ENCODE data around the gene WIPF2. TPM values are rescaled to one million over a fixed set of nuclear protein-coding genes. Genes with fewer than 3 reads are reported as not detected.

Gene WIPF2
- total RNA-seq, 1 experiment from 2014 or later = 30.4 TPM

DNA sequence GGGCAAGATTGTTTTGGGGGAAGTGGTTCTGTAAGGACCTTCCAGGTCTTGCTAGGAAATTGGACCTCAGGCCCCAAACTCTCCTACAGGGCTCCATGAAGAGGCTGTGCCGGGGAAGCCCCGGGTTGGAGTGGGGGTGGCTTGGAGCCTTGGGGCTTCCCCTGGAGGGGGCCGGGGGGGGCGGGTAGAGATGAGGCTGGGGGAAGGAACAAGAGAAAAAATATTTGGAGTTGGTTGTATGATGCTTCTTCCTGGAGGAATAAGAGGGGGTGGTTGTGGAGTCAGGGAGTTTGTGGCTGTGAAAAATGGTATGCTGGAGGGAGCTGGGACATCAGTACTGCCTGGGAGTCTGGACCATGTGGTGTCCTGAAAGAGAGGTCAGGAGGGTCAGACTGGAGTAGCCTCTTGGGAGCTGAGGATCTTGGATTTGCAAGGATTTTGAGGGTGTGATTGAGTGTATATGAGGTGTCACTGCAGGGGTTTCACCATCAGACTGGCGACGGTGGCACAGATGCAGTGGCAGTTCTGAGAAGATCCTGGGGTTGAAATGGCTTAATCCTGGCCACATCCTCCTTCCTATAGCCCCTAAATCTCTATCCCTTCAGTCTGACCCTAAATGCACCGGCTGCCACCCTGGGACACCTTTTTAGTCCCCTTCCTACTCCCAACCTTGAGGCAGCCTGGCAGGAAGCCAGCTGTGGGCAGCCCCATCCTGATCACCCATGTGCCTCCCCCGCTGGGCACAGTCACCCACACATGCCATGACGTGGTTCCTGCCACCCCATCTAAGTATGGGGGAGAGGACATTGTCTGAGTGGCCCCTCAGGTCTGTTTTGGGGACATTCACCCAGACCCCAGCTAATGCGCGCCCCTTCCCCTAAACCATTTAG is 100.8 kb downstream of the WIPF2 start:
- no peak for DNase-seq (ENCODE audit: low read depth, low spot score)
- peak overlapping the region; percentile 99 for H3K9ac ChIP-seq (ENCODE audit: low read length)
- no peak overlapping the region for H2AFZ ChIP-seq (ENCODE audit: low read depth, low read length, poor library complexity, severe bottlenecking)
- H3K4me2 ChIP-seq (ENCODE audit: low read length) = peak overlapping the region; percentile 95
- ChIA-PET RAD21 (ENCODE audit: low non-redundant PET in 1 of 2, low total read pairs in 2 of 2, uncharacterized antibody in 2 of 2, unreplicated experiment in 2 of 2) (no interaction called here), CTCF (interaction anchor here (1.0 kb wide), 1 partner anchor 8 kb away, joined by 3 read pairs; no protein-coding TSS in a partner anchor), POLR2A (no interaction called here)
- H3K9me2 ChIP-seq (ENCODE audit: insufficient read depth) = no peaks in the 10 kb centered on the region
- H3K79me2 ChIP-seq (ENCODE audit: insufficient read depth, low read length) = peaks cover 68% of the 10 kb centered on the region
- peaks cover 60 to 84% of the 10 kb centered on the region in 2 experiments for H3K4me1 ChIP-seq (ENCODE audit: control insufficient read depth in 1 of 2, insufficient read depth in 2 of 2, low read length in 2 of 2)
- no peak overlapping the region for H3K27ac ChIP-seq (ENCODE audit: low read depth, low read length)
- no peak for ATAC-seq
- peak overlapping the region; percentile 94 to 95; a peak in 3 of 4 replicates for H3K4me3 ChIP-seq (replicated peaks in 1 of 2; ENCODE audit: low read depth in 1 of 2, low read length in 2 of 2)
- no peaks in the 10 kb centered on the region for H3K9me3 ChIP-seq (ENCODE audit: control insufficient read depth in 1 of 2, insufficient read depth in 1 of 2, low read depth in 1 of 2, low read length in 2 of 2)
- H4K20me1 ChIP-seq (ENCODE audit: insufficient read depth) = no peaks in the 10 kb centered on the region
- intact Hi-C loops (cut with micrococcal nuclease) = loop anchor here (2.0 kb wide), 1 partner anchor 21 kb away; no protein-coding TSS in a partner anchor
- TF ChIP-seq, protein P1, sequence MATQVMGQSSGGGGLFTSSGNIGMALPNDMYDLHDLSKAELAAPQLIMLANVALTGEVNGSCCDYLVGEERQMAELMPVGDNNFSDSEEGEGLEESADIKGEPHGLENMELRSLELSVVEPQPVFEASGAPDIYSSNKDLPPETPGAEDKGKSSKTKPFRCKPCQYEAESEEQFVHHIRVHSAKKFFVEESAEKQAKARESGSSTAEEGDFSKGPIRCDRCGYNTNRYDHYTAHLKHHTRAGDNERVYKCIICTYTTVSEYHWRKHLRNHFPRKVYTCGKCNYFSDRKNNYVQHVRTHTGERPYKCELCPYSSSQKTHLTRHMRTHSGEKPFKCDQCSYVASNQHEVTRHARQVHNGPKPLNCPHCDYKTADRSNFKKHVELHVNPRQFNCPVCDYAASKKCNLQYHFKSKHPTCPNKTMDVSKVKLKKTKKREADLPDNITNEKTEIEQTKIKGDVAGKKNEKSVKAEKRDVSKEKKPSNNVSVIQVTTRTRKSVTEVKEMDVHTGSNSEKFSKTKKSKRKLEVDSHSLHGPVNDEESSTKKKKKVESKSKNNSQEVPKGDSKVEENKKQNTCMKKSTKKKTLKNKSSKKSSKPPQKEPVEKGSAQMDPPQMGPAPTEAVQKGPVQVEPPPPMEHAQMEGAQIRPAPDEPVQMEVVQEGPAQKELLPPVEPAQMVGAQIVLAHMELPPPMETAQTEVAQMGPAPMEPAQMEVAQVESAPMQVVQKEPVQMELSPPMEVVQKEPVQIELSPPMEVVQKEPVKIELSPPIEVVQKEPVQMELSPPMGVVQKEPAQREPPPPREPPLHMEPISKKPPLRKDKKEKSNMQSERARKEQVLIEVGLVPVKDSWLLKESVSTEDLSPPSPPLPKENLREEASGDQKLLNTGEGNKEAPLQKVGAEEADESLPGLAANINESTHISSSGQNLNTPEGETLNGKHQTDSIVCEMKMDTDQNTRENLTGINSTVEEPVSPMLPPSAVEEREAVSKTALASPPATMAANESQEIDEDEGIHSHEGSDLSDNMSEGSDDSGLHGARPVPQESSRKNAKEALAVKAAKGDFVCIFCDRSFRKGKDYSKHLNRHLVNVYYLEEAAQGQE (IDR thresholded peaks at IDR 0.05; ENCODE audit: low read depth) = no peak
- no peak for TF ChIP-seq JUND (IDR thresholded peaks at IDR 0.05)
- no peak for TF ChIP-seq ELF1 (IDR thresholded peaks at IDR 0.05; ENCODE audit: borderline replicate concordance, low read depth)
- TF ChIP-seq SIN3A (IDR thresholded peaks at IDR 0.05; ENCODE audit: low read depth) = no peak
- no peak for TF ChIP-seq RAD21 (IDR thresholded peaks at IDR 0.05; ENCODE audit: low read depth)
- no peak for TF ChIP-seq EGR1 (IDR thresholded peaks at IDR 0.05; ENCODE audit: low read depth)
- no peak for TF ChIP-seq TCF7L2 (IDR thresholded peaks at IDR 0.05; ENCODE audit: borderline replicate concordance, extremely low read depth, insufficient read depth, insufficient read length)
- TF ChIP-seq, protein P2, sequence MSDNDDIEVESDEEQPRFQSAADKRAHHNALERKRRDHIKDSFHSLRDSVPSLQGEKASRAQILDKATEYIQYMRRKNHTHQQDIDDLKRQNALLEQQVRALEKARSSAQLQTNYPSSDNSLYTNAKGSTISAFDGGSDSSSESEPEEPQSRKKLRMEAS (IDR thresholded peaks at IDR 0.05) = no peak
- TF ChIP-seq SRF (IDR thresholded peaks at IDR 0.05; ENCODE audit: low read depth) = no peak
- no peak for TF ChIP-seq EZH2 (IDR thresholded peaks at IDR 0.05)
- TF ChIP-seq ZNF274 (IDR thresholded peaks at IDR 0.05; ENCODE audit: low read depth, low read length) = no peak
- no peak for TF ChIP-seq POLR2AphosphoS5 (IDR thresholded peaks at IDR 0.05; ENCODE audit: low read depth, low read length)
- no peak for TF ChIP-seq ZFX (IDR thresholded peaks at IDR 0.05)
- no peak for TF ChIP-seq SP1 (IDR thresholded peaks at IDR 0.05; ENCODE audit: low read depth)
- no peak for TF ChIP-seq POLR2A (IDR thresholded peaks at IDR 0.05; ENCODE audit: borderline replicate concordance, extremely low read depth, insufficient read depth, insufficient read length)
- TF ChIP-seq, protein P3, sequence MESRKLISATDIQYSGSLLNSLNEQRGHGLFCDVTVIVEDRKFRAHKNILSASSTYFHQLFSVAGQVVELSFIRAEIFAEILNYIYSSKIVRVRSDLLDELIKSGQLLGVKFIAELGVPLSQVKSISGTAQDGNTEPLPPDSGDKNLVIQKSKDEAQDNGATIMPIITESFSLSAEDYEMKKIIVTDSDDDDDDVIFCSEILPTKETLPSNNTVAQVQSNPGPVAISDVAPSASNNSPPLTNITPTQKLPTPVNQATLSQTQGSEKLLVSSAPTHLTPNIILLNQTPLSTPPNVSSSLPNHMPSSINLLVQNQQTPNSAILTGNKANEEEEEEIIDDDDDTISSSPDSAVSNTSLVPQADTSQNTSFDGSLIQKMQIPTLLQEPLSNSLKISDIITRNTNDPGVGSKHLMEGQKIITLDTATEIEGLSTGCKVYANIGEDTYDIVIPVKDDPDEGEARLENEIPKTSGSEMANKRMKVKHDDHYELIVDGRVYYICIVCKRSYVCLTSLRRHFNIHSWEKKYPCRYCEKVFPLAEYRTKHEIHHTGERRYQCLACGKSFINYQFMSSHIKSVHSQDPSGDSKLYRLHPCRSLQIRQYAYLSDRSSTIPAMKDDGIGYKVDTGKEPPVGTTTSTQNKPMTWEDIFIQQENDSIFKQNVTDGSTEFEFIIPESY (IDR thresholded peaks at IDR 0.05; ENCODE audit: extremely low read depth, insufficient replicate concordance, low read length) = no peak
- no peaks in the 10 kb centered on the region for H3K36me3 ChIP-seq (ENCODE audit: control insufficient read depth in 1 of 2, insufficient read depth in 2 of 2, low read length in 2 of 2)
- H3K27me3 ChIP-seq (ENCODE audit: insufficient read depth, low read length) = no peaks in the 10 kb centered on the region
- BruUV-seq (replicated peaks) = no TSS peak

All from HCT116 (cell line).